Gastrocnemius medialis (tissue), 4 donors: ENCODE measurements around the gene SNRK. TPM values are rescaled to one million over a fixed set of nuclear protein-coding genes. Genes with fewer than 3 reads are reported as not detected.

Experiments used
- ATAC-seq, 2 donors: fragments of 150-250 bp; one replicate each; pipeline ENCODE4 v1.9.1; 2016
- DNase-seq, 2 donors: peaks; one replicate each; pipeline ENCODE4 v3.0.0-alpha.2; 2019
- H3K27ac ChIP-seq, 4 donors: fragments of 200-600 bp; sonication (generic); 1 replicate in 1 of 4; 2 replicates in 3 of 4; pipeline ENCODE4 v1.5.1; 2016 to 2018; ENCODE audit warnings: mild to moderate bottlenecking in 2 of 4, moderate library complexity in 1 of 4
- H3K27me3 ChIP-seq, 3 donors: fragments of 200-600 bp; sonication (generic) in 2 of 3; 1 replicate in 1 of 3; 2 replicates in 2 of 3; pipeline versions ENCODE4 v1.5.1 to v1.6.0; 2016 to 2019; ENCODE audit warnings: mild to moderate bottlenecking in 1 of 3, moderate library complexity in 1 of 3
- H3K36me3 ChIP-seq, 2 donors: fragments of 200-600 bp; sonication (generic) in 1 of 2; one replicate each; pipeline ENCODE4 v1.5.1; 2017 to 2018
- H3K4me1 ChIP-seq, 2 donors: fragments of 200-600 bp; sonication (generic) in 1 of 2; one replicate each; pipeline ENCODE4 v1.5.1; 2016 to 2017; ENCODE audit warnings: mild to moderate bottlenecking in 2 of 2
- H3K4me3 ChIP-seq, 4 donors: fragments of 200-600 bp; sonication (generic) in 3 of 4; 1 replicate in 1 of 4; 2 replicates in 3 of 4; pipeline ENCODE4 v1.5.1; 2016 to 2019; ENCODE audit warnings: mild to moderate bottlenecking in 2 of 4
- H3K9me3 ChIP-seq, 3 donors: fragments of 200-600 bp; sonication (generic) in 2 of 3; 1 replicate in 1 of 3; 2 replicates in 2 of 3; pipeline ENCODE4 v1.5.1; 2016 to 2019
- CTCF ChIP-seq, 5 experiments: fragments of 450-650 bp in 3 of 5; fragments of 200-600 bp in 2 of 5; sonication (generic) in 2 of 5; IDR thresholded peaks in 4 of 5; conservative IDR thresholded peaks in 1 of 5; 1 replicate in 4 of 5; 2 replicates in 1 of 5; pipeline ENCODE4 v1.5.1; 2016 to 2019; ENCODE audit warnings: antibody characterized with exemption in 5 of 5, mild to moderate bottlenecking in 3 of 5, moderate library complexity in 3 of 5
- POLR2A ChIP-seq, 2 donors: fragments of 450-650 bp; IDR thresholded peaks; one replicate each; pipeline ENCODE4 v1.6.1; 2017; ENCODE audit warnings: antibody characterized with exemption in 2 of 2, mild to moderate bottlenecking in 2 of 2, moderate library complexity in 2 of 2
- in situ Hi-C, 4 donors: fragments of 200-750 bp; cut with MboI; loops; one replicate each; pipeline versions ENCODE4 v1.15.0 to v1.8.0; 2017; ENCODE audit warnings: low sequenced_read_pairs in 4 of 4
- intact Hi-C: fragments of 100-400 bp; cut with DNase I; formaldehyde crosslinking; loops from one replicate; pipeline ENCODE4 v1.15.1; 2023; ENCODE audit warnings: low total_unique reads
- total RNA-seq, 4 donors: library from RNA; depleted of rRNA; stranded (reverse); fragments of >200 nt; gene quantifications; one replicate each; pipeline versions ENCODE4 v1.1.0 to v1.2.3, GENCODE V29; 2016

The SNRK gene
- total RNA-seq, 4 donors from 2014 or later: 18.4 to 29.0 (median 21.9) TPM

GRCh38 chr3:43291546-43291945 is 5.2 kb downstream of the SNRK start:
- H3K9me3 ChIP-seq: no peaks in the 10 kb centered on the region
- H3K36me3 ChIP-seq: no peaks in the 10 kb centered on the region
- in situ Hi-C loops (loop anchor here in 1 of 4 donors (5.0 kb wide), 1 partner anchor 36 kb away; no protein-coding TSS in a partner anchor), intact Hi-C loops (no loop called here)
- DNase-seq (no peak), ATAC-seq (no peak)
- H3K4me3 ChIP-seq: peak overlapping the region in 1 of 4 donors; percentile 72
- H3K27ac ChIP-seq: peak overlapping the region; percentile 5 to 88 (median 81)
- H3K4me1 ChIP-seq: peaks cover 62 to 66% of the 10 kb centered on the region in 2 donors
- TF ChIP-seq CTCF (IDR thresholded peaks at IDR 0.05 in 4 of 5, conservative IDR thresholded peaks at IDR 0.05 in 1 of 5): no peak
- TF ChIP-seq POLR2A (IDR thresholded peaks at IDR 0.05): no peak
- no peaks in the 10 kb centered on the region for H3K27me3 ChIP-seq

GRCh38 chr3:43294975-43295374 is 8.6 kb downstream of the SNRK start:
- no peaks in the 10 kb centered on the region for H3K27me3 ChIP-seq
- H3K9me3 ChIP-seq: no peaks in the 10 kb centered on the region
- H3K36me3 ChIP-seq: no peaks in the 10 kb centered on the region
- no peak overlapping the region for H3K27ac ChIP-seq
- in situ Hi-C loops: loop anchor here in 1 of 4 donors (5.0 kb wide), 1 partner anchor 32 kb away; no protein-coding TSS in a partner anchor
- H3K4me3 ChIP-seq: no peak overlapping the region
- H3K4me1 ChIP-seq: peaks cover 61 to 71% of the 10 kb centered on the region in 2 donors
- ATAC-seq: no peak
- intact Hi-C loops: no loop called here
- no peak for DNase-seq
- TF ChIP-seq CTCF (IDR thresholded peaks at IDR 0.05 in 4 of 5, conservative IDR thresholded peaks at IDR 0.05 in 1 of 5): no peak
- TF ChIP-seq POLR2A (IDR thresholded peaks at IDR 0.05): no peak

GRCh38 chr3:43296565-43296964 is 10.2 kb downstream of the SNRK start:
- no peaks in the 10 kb centered on the region for H3K36me3 ChIP-seq
- intact Hi-C loops (no loop called here), in situ Hi-C loops (no loop called here)
- H3K4me1 ChIP-seq: peaks cover 50 to 62% of the 10 kb centered on the region in 2 donors
- H3K4me3 ChIP-seq: no peak overlapping the region
- ATAC-seq (no peak), DNase-seq (no peak)
- TF ChIP-seq CTCF (IDR thresholded peaks at IDR 0.05 in 4 of 5, conservative IDR thresholded peaks at IDR 0.05 in 1 of 5) (no peak), POLR2A (IDR thresholded peaks at IDR 0.05) (no peak)
- no peaks in the 10 kb centered on the region for H3K9me3 ChIP-seq
- H3K27ac ChIP-seq: peak overlapping the region in 1 of 4 donors; percentile 69
- H3K27me3 ChIP-seq: no peaks in the 10 kb centered on the region

- Histone ChIP-seq H3K4me1 (peaks cover 48 to 62% of the 10 kb centered on the region in 2 donors), H3K27ac (peak overlapping the region; percentile 14 to 69 (median 48)), H3K27me3 (no peaks in the 10 kb centered on the region), H3K4me3 (no peak overlapping the region), H3K9me3 (no peaks in the 10 kb centered on the region), H3K36me3 (no peaks in the 10 kb centered on the region)
- ATAC-seq (peak; percentile 69 to 98), DNase-seq (peak; percentile 22 to 76)
- intact Hi-C loops: no loop called here
- no peak for TF ChIP-seq POLR2A (IDR thresholded peaks at IDR 0.05)
- TF ChIP-seq CTCF (IDR thresholded peaks at IDR 0.05 in 4 of 5, conservative IDR thresholded peaks at IDR 0.05 in 1 of 5): no peak
- in situ Hi-C loops: no loop called here
Observed at GRCh38 chr3:43298292-43298691, 12.0 kb downstream of the SNRK start.

GRCh38 chr3:43298761-43299160 is 12.4 kb downstream of the SNRK start:
- in situ Hi-C loops (no loop called here), intact Hi-C loops (no loop called here)
- Histone ChIP-seq H3K4me1 (peaks cover 43 to 65% of the 10 kb centered on the region in 2 donors), H3K27ac (peak overlapping the region; percentile 14 to 69 (median 48)), H3K9me3 (no peaks in the 10 kb centered on the region), H3K27me3 (no peaks in the 10 kb centered on the region), H3K36me3 (no peaks in the 10 kb centered on the region), H3K4me3 (no peak overlapping the region)
- TF ChIP-seq CTCF (IDR thresholded peaks at IDR 0.05 in 4 of 5, conservative IDR thresholded peaks at IDR 0.05 in 1 of 5): no peak
- TF ChIP-seq POLR2A (IDR thresholded peaks at IDR 0.05): no peak
- peak in 1 of 2 donors; percentile 51 for ATAC-seq
- DNase-seq: no peak
